Cardiac muscle cell (in vitro differentiated cells and primary cell): ENCODE results near the gene EYA2. TPM values are rescaled to one million over a fixed set of nuclear protein-coding genes. Genes with fewer than 3 reads are reported as not detected.

Source experiments
- DNase-seq, 2 donors: peaks; one replicate each; pipeline versions ENCODE4 v3.0.0 to v3.0.0-alpha.2; 2010 to 2017; ENCODE audit warnings: low read depth in 1 of 2, low spot score in 1 of 2
- H3K27ac ChIP-seq: fragments of 200-600 bp; sonication (generic); 2 replicates; pipeline ENCODE4 v1.5.1; 2016
- H3K27me3 ChIP-seq: fragments of 200-600 bp; sonication (generic); 2 replicates; pipeline ENCODE4 v1.6.0; 2016; ENCODE audit warnings: control low read depth
- H3K36me3 ChIP-seq: fragments of 200-600 bp; sonication (generic); 2 replicates; pipeline ENCODE4 v1.5.1; 2016; ENCODE audit warnings: control low read depth
- H3K4me1 ChIP-seq: fragments of 200-600 bp; sonication (generic); 2 replicates; pipeline ENCODE4 v1.8.1; 2017; ENCODE audit warnings: low read depth, mild to moderate bottlenecking, mixed run types
- H3K4me3 ChIP-seq: fragments of 200-600 bp; sonication (generic); 2 replicates; pipeline ENCODE4 v1.5.1; 2016; ENCODE audit warnings: mild to moderate bottlenecking
- H3K9me3 ChIP-seq: fragments of 200-600 bp; sonication (generic); 2 replicates; pipeline ENCODE4 v1.5.1; 2017; ENCODE audit warnings: low read depth, mild to moderate bottlenecking, control low read depth
- polyA plus RNA-seq: library from polyadenylated mRNA; unstranded; fragments of >200 nt; fragmentation: Nextera tagmentation; extraction: Ambion mirVana; gene quantifications from 2 replicates; pipeline ENCODE4 v1.2.1, GENCODE V29; 2016
- total RNA-seq: library from RNA; depleted of rRNA; stranded (reverse); fragments of >200 nt; gene quantifications from 2 replicates; pipeline ENCODE4 v1.2.3, GENCODE V29; 2016
- TF ChIP-seq, protein P1 (sequence below): IDR thresholded peaks from 2 replicates; pipeline ENCODE4 v1.5.1; 2012; ENCODE audit warnings: low read depth, mild to moderate bottlenecking, low read length

EYA2 gene
- total and polyA plus RNA-seq, 2 experiments from 2014 or later, result 0.30 TPM; not detected in 1

DNA sequence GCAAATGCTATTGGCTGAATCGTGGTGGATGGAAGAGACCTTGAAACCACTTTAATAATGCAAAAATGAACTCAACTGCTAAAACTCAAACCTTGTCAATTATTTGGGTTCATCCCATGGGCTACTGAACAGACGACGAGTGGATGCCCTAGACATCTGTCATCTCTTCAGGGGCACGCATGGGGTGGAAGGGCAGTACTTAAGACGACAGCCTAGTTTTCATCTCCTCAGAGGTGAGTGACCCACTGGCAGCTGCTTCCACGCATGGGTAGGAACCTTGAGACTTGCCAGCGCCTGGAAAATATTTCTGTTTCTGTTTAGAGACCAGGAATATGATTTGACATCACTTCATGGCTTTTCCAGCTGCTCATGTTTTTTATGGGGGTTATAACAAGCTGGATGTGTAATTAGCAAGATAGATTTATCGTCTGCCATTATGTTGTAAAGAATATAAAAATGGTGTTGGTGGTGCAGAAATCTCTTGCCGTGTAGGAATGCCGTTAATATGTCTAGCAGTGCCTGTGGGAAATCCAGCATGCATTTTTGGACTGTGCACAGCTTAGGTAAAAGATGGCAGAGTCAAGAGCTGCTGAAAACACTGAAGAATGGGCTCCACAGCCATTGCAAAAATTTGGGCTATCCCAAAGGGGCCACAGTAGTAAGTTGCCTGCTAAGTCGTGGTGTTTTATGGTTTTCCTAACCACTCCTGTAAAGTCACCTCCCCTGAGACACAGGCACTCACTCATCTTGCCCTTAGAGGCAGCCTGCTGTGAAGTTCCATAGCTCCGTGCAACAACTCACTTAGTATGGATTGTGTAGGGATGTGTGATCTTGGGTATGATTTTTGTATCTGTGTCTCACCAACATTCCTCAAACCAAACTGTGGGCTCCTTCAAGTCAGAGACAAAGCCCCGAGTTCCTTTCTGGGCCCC lies 203.3 kb downstream of the EYA2 start:
- no peaks in the 10 kb centered on the region for H3K36me3 ChIP-seq
- no peaks in the 10 kb centered on the region for H3K9me3 ChIP-seq
- H3K4me3 ChIP-seq, result no peak overlapping the region
- no peak for DNase-seq
- TF ChIP-seq, protein P1, sequence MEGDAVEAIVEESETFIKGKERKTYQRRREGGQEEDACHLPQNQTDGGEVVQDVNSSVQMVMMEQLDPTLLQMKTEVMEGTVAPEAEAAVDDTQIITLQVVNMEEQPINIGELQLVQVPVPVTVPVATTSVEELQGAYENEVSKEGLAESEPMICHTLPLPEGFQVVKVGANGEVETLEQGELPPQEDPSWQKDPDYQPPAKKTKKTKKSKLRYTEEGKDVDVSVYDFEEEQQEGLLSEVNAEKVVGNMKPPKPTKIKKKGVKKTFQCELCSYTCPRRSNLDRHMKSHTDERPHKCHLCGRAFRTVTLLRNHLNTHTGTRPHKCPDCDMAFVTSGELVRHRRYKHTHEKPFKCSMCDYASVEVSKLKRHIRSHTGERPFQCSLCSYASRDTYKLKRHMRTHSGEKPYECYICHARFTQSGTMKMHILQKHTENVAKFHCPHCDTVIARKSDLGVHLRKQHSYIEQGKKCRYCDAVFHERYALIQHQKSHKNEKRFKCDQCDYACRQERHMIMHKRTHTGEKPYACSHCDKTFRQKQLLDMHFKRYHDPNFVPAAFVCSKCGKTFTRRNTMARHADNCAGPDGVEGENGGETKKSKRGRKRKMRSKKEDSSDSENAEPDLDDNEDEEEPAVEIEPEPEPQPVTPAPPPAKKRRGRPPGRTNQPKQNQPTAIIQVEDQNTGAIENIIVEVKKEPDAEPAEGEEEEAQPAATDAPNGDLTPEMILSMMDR, result no peak
- no peaks in the 10 kb centered on the region for H3K27me3 ChIP-seq
- no peak overlapping the region for H3K27ac ChIP-seq
- H3K4me1 ChIP-seq, result no peaks in the 10 kb centered on the region

DNA sequence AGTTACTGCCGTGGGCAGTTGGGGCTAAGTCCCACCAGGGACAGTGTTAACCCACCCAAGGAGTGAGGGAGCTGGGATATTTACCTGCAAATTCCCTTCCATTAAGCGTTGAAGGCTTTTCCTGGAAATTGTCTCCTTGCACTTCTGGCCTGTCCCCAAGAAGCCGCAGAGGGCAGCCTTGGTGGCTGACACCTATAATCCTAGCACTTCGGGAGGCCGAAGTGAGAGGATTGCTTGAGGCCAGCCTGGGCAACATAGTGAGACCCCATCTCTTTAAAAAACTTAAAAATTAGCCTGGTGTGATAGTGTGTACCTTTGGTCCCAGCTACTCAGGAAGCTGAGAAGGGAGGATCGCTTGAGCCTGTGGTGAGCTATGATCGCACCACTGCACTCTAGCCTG lies 204.4 kb downstream of the EYA2 start:
- no peak for DNase-seq
- H3K27ac ChIP-seq, result no peak overlapping the region
- H3K4me1 ChIP-seq, result no peaks in the 10 kb centered on the region

DNA sequence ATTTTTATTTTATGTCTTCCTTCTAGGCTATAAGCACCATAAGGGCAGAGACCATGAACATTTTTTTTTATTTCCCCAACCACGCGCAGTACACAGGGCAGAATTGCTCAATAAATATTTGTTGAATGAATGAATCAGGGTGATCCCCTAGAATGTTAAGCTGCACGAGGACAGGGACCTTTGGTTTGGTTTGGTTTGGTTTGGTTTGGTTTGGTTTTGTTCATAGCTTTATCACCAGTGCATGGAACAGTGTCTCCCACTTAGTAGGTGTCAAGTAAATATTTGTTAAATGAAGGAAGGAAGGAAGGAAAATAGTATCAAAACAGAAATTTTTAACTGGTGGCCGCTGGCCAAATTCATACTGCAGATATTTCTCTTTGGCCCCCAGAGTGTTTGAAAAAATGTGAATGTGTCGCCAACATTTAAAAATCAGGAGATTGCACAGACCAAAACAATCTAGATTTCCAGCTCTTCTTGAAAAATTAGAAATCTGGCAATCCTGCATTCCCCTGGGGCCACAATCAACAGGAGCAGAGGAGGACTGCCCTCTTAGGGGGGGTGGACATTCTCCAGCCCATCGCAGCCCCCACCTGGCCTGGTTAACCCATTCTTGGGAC lies 205.3 kb downstream of the EYA2 start:
- H3K27ac ChIP-seq, result no peak overlapping the region
- no peaks in the 10 kb centered on the region for H3K36me3 ChIP-seq
- H3K9me3 ChIP-seq, result no peaks in the 10 kb centered on the region
- H3K4me3 ChIP-seq, result no peak overlapping the region
- no peaks in the 10 kb centered on the region for H3K27me3 ChIP-seq
- TF ChIP-seq, protein P1, result no peak
- DNase-seq, result peak in 1 of 2 donors; percentile 81
- no peaks in the 10 kb centered on the region for H3K4me1 ChIP-seq

More for the DNA sequence above, 204.4 kb downstream of the EYA2 start:
- Histone ChIP-seq H3K4me3 (no peak overlapping the region), H3K9me3 (no peaks in the 10 kb centered on the region), H3K27me3 (no peaks in the 10 kb centered on the region), H3K36me3 (no peaks in the 10 kb centered on the region)
- TF ChIP-seq, protein P1, result no peak

DNA sequence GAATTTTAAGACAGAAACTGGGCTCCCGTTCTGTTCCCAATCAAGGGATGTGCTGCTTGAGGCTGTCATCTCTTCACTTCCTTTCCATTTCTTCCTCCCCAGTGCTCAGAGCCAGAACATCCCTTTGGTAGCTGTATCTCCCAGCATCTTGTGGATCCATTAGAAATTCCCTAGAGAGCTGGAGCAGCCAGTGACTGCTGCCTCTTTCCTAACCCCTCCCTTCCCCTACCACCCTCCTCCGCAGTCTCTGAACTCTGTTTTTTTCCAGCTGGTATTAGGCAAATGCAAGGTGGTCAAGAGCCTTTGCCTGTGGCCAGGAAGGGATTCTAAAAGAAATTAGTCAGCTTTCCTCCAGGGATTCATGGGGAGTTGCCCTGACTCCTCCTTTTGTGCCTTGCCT lies 208.0 kb downstream of the EYA2 start:
- Histone ChIP-seq H3K4me1 (no peaks in the 10 kb centered on the region), H3K36me3 (no peaks in the 10 kb centered on the region), H3K9me3 (no peaks in the 10 kb centered on the region), H3K4me3 (no peak overlapping the region), H3K27me3 (no peaks in the 10 kb centered on the region), H3K27ac (no peak overlapping the region)
- peak in 1 of 2 donors; percentile 63 for DNase-seq
- TF ChIP-seq, protein P1, result no peak

DNA sequence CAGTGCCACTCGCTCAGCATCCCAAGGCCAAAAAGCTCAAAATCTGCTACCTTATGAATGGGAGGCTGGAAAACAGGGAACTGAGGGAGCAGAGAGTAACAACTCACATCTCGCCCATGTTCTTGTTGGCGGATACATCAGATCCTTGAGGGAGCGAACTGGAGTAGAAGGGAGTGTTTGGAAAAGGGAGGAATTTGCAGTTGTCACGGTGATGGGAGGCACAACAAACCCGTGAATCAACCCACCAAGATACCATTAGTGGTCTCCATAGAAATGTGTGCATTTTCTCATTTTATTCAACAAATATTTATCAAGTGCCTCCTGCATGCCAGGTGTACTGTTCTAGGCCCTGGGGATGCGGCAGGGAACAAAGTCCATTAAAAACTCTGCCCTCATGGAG lies 212.1 kb downstream of the EYA2 start:
- Histone ChIP-seq H3K4me3 (no peak overlapping the region), H3K36me3 (no peaks in the 10 kb centered on the region), H3K27me3 (no peaks in the 10 kb centered on the region), H3K27ac (no peak overlapping the region), H3K4me1 (no peaks in the 10 kb centered on the region), H3K9me3 (no peaks in the 10 kb centered on the region)
- DNase-seq, result peak in 1 of 2 donors; percentile 38
- TF ChIP-seq, protein P1, result no peak
